Measurements from ENCODE around the gene TEDC1. TPM values are rescaled to one million over a fixed set of nuclear protein-coding genes. Genes with fewer than 3 reads are reported as not detected.

The TEDC1 gene
- total RNA-seq, 1 donor: 7.3 TPM

DNA sequence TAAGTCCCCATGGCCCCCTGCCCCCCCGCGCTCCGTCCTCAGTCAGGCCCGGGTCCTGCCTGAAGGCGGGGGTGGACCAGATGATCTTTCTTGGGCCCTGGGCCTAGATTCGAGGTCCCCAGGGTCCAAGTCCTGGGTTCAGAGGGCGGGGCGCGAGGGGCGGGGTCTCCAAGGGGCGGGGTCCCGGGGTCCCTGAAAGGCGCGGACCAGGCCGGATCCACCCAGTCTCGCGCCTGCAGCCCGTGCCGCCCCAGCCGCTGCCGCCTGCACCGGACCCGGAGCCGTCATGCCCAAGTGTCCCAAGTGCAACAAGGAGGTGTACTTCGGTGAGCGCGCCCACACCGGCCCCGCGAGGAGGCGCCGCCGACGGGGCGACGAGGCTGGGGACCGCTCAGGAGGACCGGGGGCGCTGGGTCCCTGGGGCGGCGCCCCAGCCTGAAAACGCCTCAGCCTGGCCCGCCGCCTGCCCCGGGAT is 4.0 kb upstream of the TEDC1 start:
- peak overlapping the region; percentile 37 for H3K4me3 ChIP-seq (ENCODE audit: low read depth, low read length)
- TF ChIP-seq, protein P1, sequence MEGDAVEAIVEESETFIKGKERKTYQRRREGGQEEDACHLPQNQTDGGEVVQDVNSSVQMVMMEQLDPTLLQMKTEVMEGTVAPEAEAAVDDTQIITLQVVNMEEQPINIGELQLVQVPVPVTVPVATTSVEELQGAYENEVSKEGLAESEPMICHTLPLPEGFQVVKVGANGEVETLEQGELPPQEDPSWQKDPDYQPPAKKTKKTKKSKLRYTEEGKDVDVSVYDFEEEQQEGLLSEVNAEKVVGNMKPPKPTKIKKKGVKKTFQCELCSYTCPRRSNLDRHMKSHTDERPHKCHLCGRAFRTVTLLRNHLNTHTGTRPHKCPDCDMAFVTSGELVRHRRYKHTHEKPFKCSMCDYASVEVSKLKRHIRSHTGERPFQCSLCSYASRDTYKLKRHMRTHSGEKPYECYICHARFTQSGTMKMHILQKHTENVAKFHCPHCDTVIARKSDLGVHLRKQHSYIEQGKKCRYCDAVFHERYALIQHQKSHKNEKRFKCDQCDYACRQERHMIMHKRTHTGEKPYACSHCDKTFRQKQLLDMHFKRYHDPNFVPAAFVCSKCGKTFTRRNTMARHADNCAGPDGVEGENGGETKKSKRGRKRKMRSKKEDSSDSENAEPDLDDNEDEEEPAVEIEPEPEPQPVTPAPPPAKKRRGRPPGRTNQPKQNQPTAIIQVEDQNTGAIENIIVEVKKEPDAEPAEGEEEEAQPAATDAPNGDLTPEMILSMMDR (IDR thresholded peaks at IDR 0.05; ENCODE audit: insufficient read depth, low read depth, low read length): no peak

DNA sequence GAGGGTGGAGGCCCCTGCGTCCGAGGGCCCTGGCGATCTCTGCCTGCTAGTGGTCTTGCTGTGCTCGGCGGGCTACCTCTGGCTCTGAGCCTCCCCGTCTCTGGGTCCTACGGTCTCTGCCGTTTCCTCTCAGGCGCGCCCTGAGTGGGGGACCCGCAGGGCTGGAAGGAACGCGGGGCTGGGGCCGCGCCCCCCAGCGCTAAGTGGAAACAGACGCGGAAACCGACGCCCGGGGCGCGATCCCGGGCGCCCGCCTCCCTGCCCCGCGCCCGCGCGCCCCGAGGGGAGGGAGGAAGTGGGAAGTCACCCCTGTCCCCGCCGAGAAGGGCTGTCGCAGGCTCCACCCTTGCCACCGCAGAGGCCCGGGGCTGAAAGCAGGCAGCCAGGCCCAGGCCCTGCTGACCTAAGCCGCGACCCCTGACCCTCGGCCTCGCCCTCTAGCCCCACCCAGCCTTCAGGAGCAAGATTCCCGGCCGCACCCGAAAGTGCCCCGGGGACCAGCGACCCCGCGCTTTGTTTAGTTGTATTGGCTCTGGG is 3.5 kb upstream of the TEDC1 start:
- DNase-seq (ENCODE audit: low read depth): no peak
- peak overlapping the region; percentile 37 for H3K4me3 ChIP-seq (ENCODE audit: low read depth, low read length)
- TF ChIP-seq, protein P1 (IDR thresholded peaks at IDR 0.05; ENCODE audit: insufficient read depth, low read depth, low read length): no peak

More for the DNA sequence above, 4.0 kb upstream of the TEDC1 start:
- no peak for DNase-seq (ENCODE audit: low read depth)

DNA sequence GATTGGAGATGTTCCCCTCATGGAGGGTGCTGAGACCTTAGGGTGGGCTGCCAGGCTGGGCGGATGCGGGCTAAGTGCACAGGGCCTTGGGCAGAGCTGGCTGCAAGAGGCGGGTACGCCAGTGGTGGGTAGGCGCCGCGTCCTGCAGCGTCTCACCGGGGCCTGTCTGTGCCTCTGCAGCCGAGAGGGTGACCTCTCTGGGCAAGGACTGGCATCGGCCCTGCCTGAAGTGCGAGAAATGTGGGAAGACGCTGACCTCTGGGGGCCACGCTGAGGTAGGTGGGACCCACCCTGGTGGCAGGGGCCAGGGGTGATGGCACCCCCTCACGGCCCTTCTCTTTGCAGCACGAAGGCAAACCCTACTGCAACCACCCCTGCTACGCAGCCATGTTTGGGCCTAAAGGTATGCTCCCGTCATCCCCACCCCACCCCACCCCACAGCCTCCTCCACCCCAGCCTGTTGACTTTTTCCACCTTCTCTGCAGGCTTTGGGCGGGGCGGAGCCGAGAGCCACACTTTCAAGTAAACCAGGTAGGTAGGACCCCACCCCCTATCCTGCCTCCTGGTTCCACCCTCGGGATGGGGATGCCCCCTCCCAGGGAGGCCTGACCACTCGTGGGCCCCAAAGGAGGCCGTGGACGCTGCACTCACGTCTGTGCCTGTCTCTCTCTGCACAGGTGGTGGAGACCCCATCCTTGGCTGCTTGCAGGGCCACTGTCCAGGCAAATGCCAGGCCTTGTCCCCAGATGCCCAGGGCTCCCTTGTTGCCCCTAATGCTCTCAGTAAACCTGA is 2.9 kb upstream of the TEDC1 start:
- TF ChIP-seq, protein P1 (IDR thresholded peaks at IDR 0.05; ENCODE audit: insufficient read depth, low read depth, low read length): no peak
- peak overlapping the region; percentile 6 for H3K4me3 ChIP-seq (ENCODE audit: low read depth, low read length)
- DNase-seq (ENCODE audit: low read depth): no peak

DNA sequence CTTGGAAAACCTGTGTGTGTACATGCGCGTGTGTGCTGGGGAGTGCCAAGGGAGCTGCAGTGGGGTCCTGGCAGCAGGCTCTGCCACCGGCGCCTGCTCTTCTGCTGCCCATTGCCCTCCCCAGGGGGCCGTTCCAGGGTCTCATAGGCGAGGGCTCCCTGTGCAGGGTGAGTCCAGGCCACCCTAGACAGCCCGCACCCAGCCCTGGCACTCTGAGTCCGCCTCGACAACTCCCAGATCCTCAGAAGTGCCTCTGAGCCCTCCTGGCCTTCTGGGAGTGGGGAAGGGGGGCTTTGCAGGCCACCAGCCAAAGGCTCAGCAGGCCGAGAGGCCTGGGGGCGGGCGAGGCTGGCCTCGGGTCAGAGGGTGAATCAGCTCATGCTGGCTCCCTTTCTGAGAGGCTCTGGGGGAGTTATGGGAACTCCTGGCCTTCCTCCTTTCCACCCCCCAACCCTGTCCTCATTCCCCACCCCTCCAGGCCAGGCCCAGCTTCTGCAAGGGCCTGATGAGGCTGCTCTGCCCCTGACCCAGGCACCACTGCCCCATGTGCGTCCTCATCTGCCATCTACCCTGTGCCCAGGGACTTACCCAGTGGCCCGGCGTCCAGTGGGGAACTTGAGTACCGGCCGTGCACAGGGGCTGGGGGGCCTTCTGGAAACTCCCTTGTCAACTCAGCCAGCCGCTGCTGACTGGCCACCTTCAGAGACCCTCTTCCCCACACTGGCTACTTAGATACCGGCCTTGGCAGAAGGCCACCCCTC is 2.1 kb upstream of the TEDC1 start:
- TF ChIP-seq, protein P1 (IDR thresholded peaks at IDR 0.05; ENCODE audit: insufficient read depth, low read depth, low read length): no peak
- H3K4me3 ChIP-seq (ENCODE audit: low read depth, low read length): no peak overlapping the region
- no peak for DNase-seq (ENCODE audit: low read depth)

DNA sequence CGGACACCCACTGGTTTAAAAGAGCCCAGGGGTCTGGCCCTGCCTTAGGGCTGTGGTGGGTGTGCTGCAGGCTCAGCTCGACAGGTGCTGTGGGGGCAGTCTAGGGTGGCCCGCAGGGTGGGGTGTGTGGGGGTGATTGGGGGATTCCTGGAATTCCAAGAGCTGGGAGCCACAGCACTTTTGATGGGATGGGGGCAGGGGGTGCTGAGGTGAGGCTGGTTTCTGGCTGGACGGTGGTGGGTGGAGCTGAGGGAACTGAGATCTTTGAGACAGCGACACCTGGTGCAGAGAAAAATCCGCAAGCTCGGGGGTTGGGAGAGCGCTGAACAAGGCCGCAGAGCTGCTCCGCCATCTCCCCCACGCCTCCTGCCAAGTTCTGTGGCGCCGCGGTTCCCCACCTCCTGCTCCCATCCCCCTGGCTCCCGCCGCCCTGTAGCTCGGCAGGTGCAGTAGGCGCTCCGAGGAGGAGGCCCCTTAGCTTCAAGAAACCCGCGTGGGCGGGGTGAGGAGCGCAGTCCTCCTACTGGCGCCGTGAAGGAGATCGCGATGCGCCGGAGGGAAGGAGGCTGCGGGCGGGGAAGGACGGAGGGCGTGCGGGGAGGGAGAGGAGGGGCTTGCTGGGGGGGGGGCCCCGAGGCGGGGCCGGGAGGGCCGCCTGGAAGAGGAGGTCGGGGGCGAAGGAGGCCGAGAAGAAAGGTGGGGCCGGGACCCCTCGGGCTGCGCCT is 1.3 kb upstream of the TEDC1 start:
- TF ChIP-seq, protein P1 (IDR thresholded peaks at IDR 0.05; ENCODE audit: insufficient read depth, low read depth, low read length): peak; percentile 64
- H3K4me3 ChIP-seq (ENCODE audit: low read depth, low read length): peak overlapping the region; percentile 68
- peak; percentile 83 for DNase-seq (ENCODE audit: low read depth)

GRCh38 chr14:105490267-105490571 is 827 bp upstream of the TEDC1 start:
- TF ChIP-seq, protein P1 (IDR thresholded peaks at IDR 0.05; ENCODE audit: insufficient read depth, low read depth, low read length): no peak
- no peak for DNase-seq (ENCODE audit: low read depth)

More at GRCh38 chr14:105490267-105490571, 827 bp upstream of the TEDC1 start:
- H3K4me3 ChIP-seq (ENCODE audit: low read depth, low read length): peak overlapping the region; percentile 68

All from fibroblast of villous mesenchyme (primary cell).